KOPT-K1 (cell line): ENCODE data around the gene CDC42EP2.
"Not testable (repeated sequence)": the region's sequence is repeated elsewhere in the genome, so short reads cannot be mapped to it uniquely, and the experiment has no call there.

Experiments used
- H3K27ac ChIP-seq: fragments of 200-600 bp; sonication (generic); 2 replicates; pipeline ENCODE4 v1.5.1; 2016; ENCODE audit warnings: antibody characterized with exemption, mild to moderate bottlenecking, low read depth, low read length; ENCODE audit not compliant: poor library complexity, severe bottlenecking
- H3K36me3 ChIP-seq: fragments of 200-600 bp; sonication (generic); 2 replicates; pipeline ENCODE4 v1.5.1; 2017; ENCODE audit warnings: antibody characterized with exemption, mild to moderate bottlenecking, low read length, moderate library complexity; ENCODE audit not compliant: insufficient read depth
- H3K9me3 ChIP-seq: fragments of 200-600 bp; sonication (generic); 2 replicates; pipeline ENCODE4 v1.5.1; 2017; ENCODE audit warnings: antibody characterized with exemption, low read length, mild to moderate bottlenecking; ENCODE audit not compliant: insufficient read depth, poor library complexity, severe bottlenecking

The CDC42EP2 gene

GRCh38 chr11:65323813-65324212 lies 9.1 kb downstream of the CDC42EP2 start:
- H3K27ac ChIP-seq = no peak overlapping the region
- H3K36me3 ChIP-seq = no peaks in the 10 kb centered on the region
- no peaks in the 10 kb centered on the region for H3K9me3 ChIP-seq

- Histone ChIP-seq H3K27ac (no peak overlapping the region), H3K36me3 (no peaks in the 10 kb centered on the region), H3K9me3 (no peaks in the 10 kb centered on the region)
These were observed 10.8 kb downstream of the CDC42EP2 start for GRCh38 chr11:65325435-65325834.

- H3K36me3 ChIP-seq = no peaks in the 10 kb centered on the region
- no peak overlapping the region for H3K27ac ChIP-seq
- H3K9me3 ChIP-seq = no peaks in the 10 kb centered on the region
These were observed 12.4 kb downstream of the CDC42EP2 start for GRCh38 chr11:65327021-65327420.

GRCh38 chr11:65329478-65329877 lies 14.8 kb downstream of the CDC42EP2 start:
- Histone ChIP-seq H3K9me3 (no peaks in the 10 kb centered on the region), H3K27ac (no peak overlapping the region), H3K36me3 (no peaks in the 10 kb centered on the region)

- Histone ChIP-seq H3K36me3 (no peaks in the 10 kb centered on the region), H3K27ac (no peak overlapping the region), H3K9me3 (no peaks in the 10 kb centered on the region)
These were observed 15.3 kb downstream of the CDC42EP2 start for GRCh38 chr11:65329944-65330403.

GRCh38 chr11:65330544-65330943 lies 15.9 kb downstream of the CDC42EP2 start:
- H3K9me3 ChIP-seq = no peaks in the 10 kb centered on the region
- H3K36me3 ChIP-seq = no peaks in the 10 kb centered on the region
- H3K27ac ChIP-seq = no peak overlapping the region

- not testable (repeated sequence) for H3K27ac ChIP-seq
These were observed 17.9 kb downstream of the CDC42EP2 start for GRCh38 chr11:65332591-65332990.

GRCh38 chr11:65334696-65335295 lies 20.1 kb downstream of the CDC42EP2 start:
- Histone ChIP-seq H3K9me3 (no peaks in the 10 kb centered on the region), H3K36me3 (peaks cover 27% of the 10 kb centered on the region), H3K27ac (peak overlapping the region; percentile 88)

More at GRCh38 chr11:65332591-65332990, 17.9 kb downstream of the CDC42EP2 start:
- not testable (repeated sequence) for H3K36me3 ChIP-seq, H3K9me3 ChIP-seq

- H3K27ac ChIP-seq = no peak overlapping the region
- no peaks in the 10 kb centered on the region for H3K9me3 ChIP-seq
- H3K36me3 ChIP-seq = peaks cover 65% of the 10 kb centered on the region
These were observed 24.0 kb downstream of the CDC42EP2 start for GRCh38 chr11:65338676-65339075.

GRCh38 chr11:65340226-65340625 lies 25.6 kb downstream of the CDC42EP2 start:
- no peaks in the 10 kb centered on the region for H3K9me3 ChIP-seq
- H3K27ac ChIP-seq = no peak overlapping the region
- peaks cover 81% of the 10 kb centered on the region for H3K36me3 ChIP-seq

GRCh38 chr11:65341856-65342255 lies 27.2 kb downstream of the CDC42EP2 start:
- Histone ChIP-seq H3K9me3 (no peaks in the 10 kb centered on the region), H3K36me3 (peaks cover 89% of the 10 kb centered on the region), H3K27ac (no peak overlapping the region)

GRCh38 chr11:65351511-65351910 lies 36.8 kb downstream of the CDC42EP2 start:
- Histone ChIP-seq H3K9me3 (no peaks in the 10 kb centered on the region), H3K27ac (no peak overlapping the region), H3K36me3 (peaks cover 64% of the 10 kb centered on the region)

GRCh38 chr11:65352783-65353182 lies 38.1 kb downstream of the CDC42EP2 start:
- no peak overlapping the region for H3K27ac ChIP-seq
- no peaks in the 10 kb centered on the region for H3K9me3 ChIP-seq
- peaks cover 54% of the 10 kb centered on the region for H3K36me3 ChIP-seq

- Histone ChIP-seq H3K9me3 (no peaks in the 10 kb centered on the region), H3K36me3 (peaks cover 48% of the 10 kb centered on the region), H3K27ac (no peak overlapping the region)
These were observed 38.7 kb downstream of the CDC42EP2 start for GRCh38 chr11:65353376-65353775.

- peaks cover 43% of the 10 kb centered on the region for H3K36me3 ChIP-seq
- no peak overlapping the region for H3K27ac ChIP-seq
- no peaks in the 10 kb centered on the region for H3K9me3 ChIP-seq
These were observed 39.2 kb downstream of the CDC42EP2 start for GRCh38 chr11:65353900-65354264.

GRCh38 chr11:65354265-65355012 lies 39.8 kb downstream of the CDC42EP2 start, which contains the start of gene TIGD3:
Gene TIGD3 (plus strand): TSS chr11:65354751. CDS start chr11:65355809, 1,058 bp downstream.
- H3K36me3 ChIP-seq = peaks cover 37% of the 10 kb centered on the region
- H3K27ac ChIP-seq = peak within 1 kb of the TSS; percentile 50
- no peaks in the 10 kb centered on the region for H3K9me3 ChIP-seq
